ENCODE results near the gene PRRT1B. TPM values are rescaled to one million over a fixed set of nuclear protein-coding genes. Genes with fewer than 3 reads are reported as not detected.
A peak's percentile ranks its signal among the peaks of the same experiment; 100 is the strongest.

The PRRT1B gene
- polyA plus RNA-seq, 2 of the 4 experiments (the other 2 are of a cell fraction) = 0.79 to 0.80 TPM

GRCh38 chr9:131530546-131530919, 14.8 kb upstream of the PRRT1B start:
- FAIRE-seq (no peak), DNase-seq (ENCODE audit: low read depth in 1 of 2, low spot score in 1 of 2) (peak; percentile 40 to 92), ATAC-seq (peak; percentile 66 to 67)
- peaks cover 11% of the 10 kb centered on the region for H3K4me1 ChIP-seq
- TF ChIP-seq CTCF (IDR thresholded peaks at IDR 0.05) (0 out of 3 replicates have a peak, but pooled peaks have one; percentile 11), BCL3 (IDR thresholded peaks at IDR 0.05) (no peak), SMC3 (IDR thresholded peaks at IDR 0.05) (0 out of 3 replicates have a peak, but pooled peaks have one; percentile 12)
- POLR2A ChIA-PET = interaction anchor here (1.4 kb wide), 1 partner anchor 16 kb away, joined by 3 read pairs; no protein-coding TSS in a partner anchor
- CTCF ChIA-PET = no interaction called here
- 19% methylated on average over 10 of the region's 29 CpGs for WGBS (ENCODE audit: missing lambda C conversion rate)
- H3K27ac ChIP-seq = peak overlapping the region; percentile 98 to 99
- H3K9me3 ChIP-seq = no peaks in the 10 kb centered on the region
- H3K4me2 ChIP-seq = peak overlapping the region; percentile 91
- H3K4me3 ChIP-seq = peak overlapping the region; percentile 100

- peak; percentile 88 to 93 for ATAC-seq
- CTCF ChIA-PET = interaction anchor here (0.8 to 1.6 kb wide), 3 partner anchors 53 to 181 kb away, joined by 3 to 4 read pairs (median 3); no protein-coding TSS in a partner anchor
- no peak for TF ChIP-seq USF2 (IDR thresholded peaks at IDR 0.05)
- TF ChIP-seq POLR2A (IDR thresholded peaks at IDR 0.05; ENCODE audit: low read length) = peak; percentile 54
- TF ChIP-seq JUN (IDR thresholded peaks at IDR 0.05) = peak in 1 of 2 experiments; percentile 60; a peak in 3 of 5 replicates
- TF ChIP-seq TP53 (CRISPR knock-in tag; IDR thresholded peaks at IDR 0.05) = no peak
- peak; percentile 26; the same call in 1 of the 3 replicates for TF ChIP-seq BCL3 (IDR thresholded peaks at IDR 0.05)
- TF ChIP-seq CHD2 (IDR thresholded peaks at IDR 0.05; ENCODE audit: low read length, partially characterized antibody) = no peak
- no peak for TF ChIP-seq SREBF2 (IDR thresholded peaks at IDR 0.05)
- 0 out of 2 replicates have a peak, but pooled peaks have one; percentile 45 for TF ChIP-seq HOXB13 (CRISPR knock-in tag; IDR thresholded peaks at IDR 0.05; ENCODE audit: low read depth)
- TF ChIP-seq E2F6 (IDR thresholded peaks at IDR 0.05; ENCODE audit: borderline replicate concordance, low read depth) = peak; percentile 60; the same call in 1 of the 2 replicates
- 0 out of 2 replicates have a peak, but pooled peaks have one; percentile 32 for TF ChIP-seq PHF8 (IDR thresholded peaks at IDR 0.05; ENCODE audit: borderline replicate concordance, low read depth)
- TF ChIP-seq MAX (IDR thresholded peaks at IDR 0.05) = peak; percentile 60
- no peak for TF ChIP-seq PBX3 (IDR thresholded peaks at IDR 0.05)
- no peak for TF ChIP-seq GATA3 (IDR thresholded peaks at IDR 0.05; ENCODE audit: borderline replicate concordance)
- no peak for TF ChIP-seq ESRRA (IDR thresholded peaks at IDR 0.05; ENCODE audit: borderline replicate concordance, low read length)
- Histone ChIP-seq H3K4me3 (peak within 1 kb of the TSS; percentile 100), H3K4me1 (peaks cover 11% of the 10 kb centered on the region), H3K4me2 (peak within 1 kb of the TSS; percentile 91), H3K27ac (peak within 1 kb of the TSS; percentile 98 to 99), H3K9me3 (no peaks in the 10 kb centered on the region)
- DNase-seq (ENCODE audit: low read depth in 1 of 2, low spot score in 1 of 2) = peak; percentile 83 to 90
- 56% methylated on average over 23 of the region's 103 CpGs for WGBS (ENCODE audit: missing lambda C conversion rate)
- FAIRE-seq = no peak
- POLR2A ChIA-PET = interaction anchor here (1.4 kb wide), 1 partner anchor 15 kb away, joined by 3 read pairs; no protein-coding TSS in a partner anchor
Measured at GRCh38 chr9:131530920-131531832, 14.1 kb upstream of the PRRT1B start, which contains the start of gene UCK1. TSS of gene UCK1 (minus strand) at chr9:131531263. CDS start at chr9:131531174, 89 bp downstream.
